Mesodermal cell (in vitro differentiated cells): ENCODE results near the gene SEMA6A.

Source experiments
- H3K27ac ChIP-seq: 2 replicates; pipeline ENCODE4 v1.7.0; 2013; ENCODE audit warnings: mild to moderate bottlenecking, low read depth, low read length, moderate library complexity; ENCODE audit not compliant: severe bottlenecking
- H3K36me3 ChIP-seq: 2 replicates; pipeline ENCODE4 v1.7.1; 2013; ENCODE audit warnings: mild to moderate bottlenecking, low read length, moderate library complexity; ENCODE audit not compliant: control insufficient read depth, insufficient read depth
- H3K4me1 ChIP-seq: one replicate; pipeline ENCODE4 v1.7.1; 2013; ENCODE audit warnings: mild to moderate bottlenecking, low read length; ENCODE audit not compliant: insufficient read depth, control insufficient read depth, poor library complexity, severe bottlenecking
- H3K4me3 ChIP-seq: 2 replicates; pipeline ENCODE4 v1.7.0; 2013; ENCODE audit warnings: low read length, control low read depth, mild to moderate bottlenecking; ENCODE audit not compliant: insufficient read depth, poor library complexity, severe bottlenecking; ENCODE audit errors: extremely low read depth
- H3K9me3 ChIP-seq: 2 replicates; pipeline ENCODE4 v1.7.1; 2013; ENCODE audit warnings: mild to moderate bottlenecking, low read length, moderate library complexity; ENCODE audit not compliant: control insufficient read depth
- WGBS, 2 experiments: methylation state at CpG; one replicate each; pipeline ENCODE4 v1.1.5; 2013; ENCODE audit warnings: missing lambda C conversion rate in 2 of 2; ENCODE audit not compliant: insufficient coverage in 2 of 2; 5-methylcytosine and 5-hydroxymethylcytosine counted together

Gene SEMA6A

GRCh38 chr5:116492776-116493175 is 81.8 kb downstream of the SEMA6A start:
- Histone ChIP-seq H3K4me1 (no peaks in the 10 kb centered on the region), H3K36me3 (peaks cover 89% of the 10 kb centered on the region), H3K9me3 (no peaks in the 10 kb centered on the region), H3K4me3 (no peak overlapping the region), H3K27ac (no peak overlapping the region)
- WGBS, 2 experiments: 92 to 94% methylated on average over 3 of the region's 3 CpGs

DNA sequence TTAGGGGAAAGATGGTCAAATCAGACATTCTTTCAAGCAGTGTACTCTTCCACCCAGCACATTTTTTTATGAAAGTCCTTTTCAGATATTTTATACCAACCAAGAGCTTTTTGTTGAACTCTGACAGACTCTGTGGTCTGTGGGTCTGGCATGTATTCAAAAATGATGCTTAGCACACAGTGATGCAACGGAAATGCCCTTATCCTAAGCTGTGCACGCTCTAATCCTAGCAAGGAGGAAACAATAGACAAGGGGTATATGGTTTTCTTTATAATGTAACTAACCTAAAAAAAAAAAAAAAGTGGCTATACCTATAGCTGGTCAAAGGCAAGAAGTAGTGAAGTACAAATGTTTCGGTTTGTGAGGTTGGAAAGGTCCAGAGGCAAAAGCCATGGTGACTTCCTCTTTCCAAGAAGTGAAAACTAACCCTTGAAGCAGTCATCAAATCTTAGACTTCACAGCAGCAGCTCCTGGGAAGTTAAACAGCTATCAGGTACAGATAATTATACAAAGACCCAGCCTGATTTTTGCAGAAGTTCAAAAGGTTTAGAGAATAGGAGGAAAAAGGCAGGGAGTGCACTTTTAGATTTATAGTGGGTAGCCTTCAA is 82.5 kb downstream of the SEMA6A start:
- no peak overlapping the region for H3K27ac ChIP-seq
- H3K36me3 ChIP-seq: peaks cover 89% of the 10 kb centered on the region
- H3K4me3 ChIP-seq: no peak overlapping the region
- H3K9me3 ChIP-seq: no peaks in the 10 kb centered on the region
- no peaks in the 10 kb centered on the region for H3K4me1 ChIP-seq
- WGBS, 2 experiments: no CpG with 5 or more reads among the region's 3 CpGs

DNA sequence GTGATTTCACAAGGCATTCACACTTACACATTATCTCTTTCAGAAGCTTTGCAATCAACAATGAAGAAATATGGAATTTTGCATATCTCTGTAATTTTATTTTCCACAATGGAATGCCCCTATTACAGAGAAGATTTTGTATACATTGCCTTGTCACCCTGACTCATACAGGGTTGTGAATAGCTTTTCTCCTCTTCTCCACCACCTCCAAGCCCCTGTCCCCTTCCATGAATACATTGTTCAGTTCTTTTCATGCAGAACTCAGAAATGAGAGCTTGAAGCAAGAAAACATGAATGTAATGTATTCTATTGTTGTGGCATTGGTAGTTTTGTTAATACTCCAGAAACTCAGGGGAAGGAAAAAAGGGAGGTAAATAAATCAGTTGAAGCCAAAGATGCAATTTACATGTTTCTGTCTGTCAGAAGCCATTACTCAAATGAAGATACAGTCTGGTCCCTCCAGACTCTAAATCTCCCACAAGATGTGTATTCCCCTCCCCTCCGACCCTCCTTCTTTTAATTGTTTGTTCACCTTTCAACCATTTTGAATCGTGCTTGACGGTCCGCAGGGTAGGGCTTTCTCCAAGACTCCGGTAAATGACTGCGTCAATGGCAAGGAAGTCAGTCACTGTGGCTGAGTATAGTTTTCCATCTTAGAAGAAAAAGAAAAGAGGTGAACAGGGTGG is 86.1 kb downstream of the SEMA6A start:
- Histone ChIP-seq H3K4me1 (no peaks in the 10 kb centered on the region), H3K9me3 (no peaks in the 10 kb centered on the region), H3K4me3 (no peak overlapping the region), H3K27ac (no peak overlapping the region), H3K36me3 (peaks cover 82% of the 10 kb centered on the region)
- 96 to 100% methylated on average over 1 to 6 of the region's 6 CpGs for WGBS, 2 experiments

DNA sequence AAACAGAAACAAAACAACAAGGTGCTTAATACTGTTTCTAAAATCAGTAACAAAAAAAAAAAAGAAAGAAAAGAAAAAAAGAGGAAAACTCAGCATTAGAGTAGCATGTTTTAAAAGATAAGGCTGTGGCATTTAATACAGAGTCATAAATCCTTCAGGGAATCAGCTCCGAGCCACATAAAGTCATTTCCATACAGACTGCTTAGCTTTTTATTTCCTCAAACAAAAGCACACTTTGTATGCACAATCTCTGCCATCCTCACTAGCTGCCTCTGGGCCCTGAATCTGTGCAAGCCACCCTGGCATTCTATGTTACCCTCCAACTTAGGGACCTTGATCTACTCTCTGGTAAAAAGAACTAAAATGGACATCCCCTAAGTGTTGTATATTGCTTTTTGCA is 87.6 kb downstream of the SEMA6A start:
- 100% methylated on average over 1 of the region's 1 CpG; no CpG with 5 or more reads in 1 of the 2 experiments for WGBS, 2 experiments
- Histone ChIP-seq H3K4me3 (no peak overlapping the region), H3K9me3 (no peaks in the 10 kb centered on the region)

GRCh38 chr5:116486588-116486987 is 88.0 kb downstream of the SEMA6A start:
- 89 to 100% methylated on average over 1 to 4 of the region's 8 CpGs for WGBS, 2 experiments
- H3K4me1 ChIP-seq: peaks cover 2% of the 10 kb centered on the region
- H3K9me3 ChIP-seq: no peaks in the 10 kb centered on the region
- H3K36me3 ChIP-seq: peaks cover 81% of the 10 kb centered on the region
- H3K27ac ChIP-seq: no peak overlapping the region
- no peak overlapping the region for H3K4me3 ChIP-seq

More for the DNA sequence above, 87.6 kb downstream of the SEMA6A start:
- no peak overlapping the region for H3K27ac ChIP-seq
- H3K4me1 ChIP-seq: peaks cover 2% of the 10 kb centered on the region
- peaks cover 81% of the 10 kb centered on the region for H3K36me3 ChIP-seq

DNA sequence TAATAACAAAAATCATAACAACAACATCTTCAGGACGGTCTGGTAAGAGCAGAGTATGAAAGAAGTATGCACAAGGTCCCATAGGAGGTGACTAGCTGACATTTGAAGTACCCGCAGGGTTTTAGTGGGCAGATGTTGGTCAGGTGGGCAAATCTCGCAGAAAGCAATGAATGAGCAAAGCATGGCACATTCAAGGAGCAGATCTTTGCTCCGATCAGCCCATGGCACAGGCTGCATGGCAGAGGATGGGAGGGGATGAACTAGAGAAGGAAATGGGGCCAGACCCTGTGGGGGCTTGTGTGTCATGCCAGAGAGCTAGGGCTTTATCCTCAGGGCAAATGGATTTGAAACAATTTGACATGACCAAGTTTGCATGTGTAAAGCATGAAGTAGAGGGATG is 90.0 kb downstream of the SEMA6A start:
- no peak overlapping the region for H3K27ac ChIP-seq
- 91 to 95% methylated on average over 2 to 3 of the region's 4 CpGs for WGBS, 2 experiments
- H3K9me3 ChIP-seq: no peaks in the 10 kb centered on the region
- peaks cover 2% of the 10 kb centered on the region for H3K4me1 ChIP-seq
- H3K4me3 ChIP-seq: no peak overlapping the region
- peaks cover 84% of the 10 kb centered on the region for H3K36me3 ChIP-seq

DNA sequence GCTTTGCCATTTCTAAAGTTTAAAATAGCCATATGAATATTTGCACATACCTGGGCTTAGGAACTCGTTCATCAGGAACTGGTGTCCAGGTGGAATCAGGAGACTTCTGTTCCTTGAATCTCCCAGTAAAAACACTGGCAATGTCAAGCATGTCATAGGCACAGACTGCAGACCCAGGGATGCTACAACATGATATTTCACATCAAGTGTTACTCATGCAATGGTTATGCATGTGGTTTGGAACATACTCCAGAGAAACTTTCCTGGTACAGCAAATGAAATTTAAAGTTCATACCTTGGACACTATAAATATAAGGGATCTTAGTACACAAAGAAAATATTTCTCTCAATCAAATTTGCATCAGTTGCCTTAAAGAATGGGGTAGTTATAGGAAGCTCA is 92.2 kb downstream of the SEMA6A start:
- Histone ChIP-seq H3K27ac (no peak overlapping the region), H3K36me3 (peaks cover 84% of the 10 kb centered on the region), H3K4me1 (peaks cover 2% of the 10 kb centered on the region), H3K9me3 (peaks cover under 1% of the 10 kb centered on the region), H3K4me3 (no peak overlapping the region)
- WGBS, 2 experiments: 90 to 100% methylated on average over 1 of the region's 1 CpG

GRCh38 chr5:116480894-116481510 is 93.6 kb downstream of the SEMA6A start:
- WGBS, 2 experiments: 90 to 96% methylated on average over 2 of the region's 5 CpGs
- no peak overlapping the region for H3K27ac ChIP-seq
- H3K36me3 ChIP-seq: peaks cover 87% of the 10 kb centered on the region
- H3K9me3 ChIP-seq: peaks cover 5% of the 10 kb centered on the region
- H3K4me3 ChIP-seq: no peak overlapping the region
- H3K4me1 ChIP-seq: peaks cover 2% of the 10 kb centered on the region

DNA sequence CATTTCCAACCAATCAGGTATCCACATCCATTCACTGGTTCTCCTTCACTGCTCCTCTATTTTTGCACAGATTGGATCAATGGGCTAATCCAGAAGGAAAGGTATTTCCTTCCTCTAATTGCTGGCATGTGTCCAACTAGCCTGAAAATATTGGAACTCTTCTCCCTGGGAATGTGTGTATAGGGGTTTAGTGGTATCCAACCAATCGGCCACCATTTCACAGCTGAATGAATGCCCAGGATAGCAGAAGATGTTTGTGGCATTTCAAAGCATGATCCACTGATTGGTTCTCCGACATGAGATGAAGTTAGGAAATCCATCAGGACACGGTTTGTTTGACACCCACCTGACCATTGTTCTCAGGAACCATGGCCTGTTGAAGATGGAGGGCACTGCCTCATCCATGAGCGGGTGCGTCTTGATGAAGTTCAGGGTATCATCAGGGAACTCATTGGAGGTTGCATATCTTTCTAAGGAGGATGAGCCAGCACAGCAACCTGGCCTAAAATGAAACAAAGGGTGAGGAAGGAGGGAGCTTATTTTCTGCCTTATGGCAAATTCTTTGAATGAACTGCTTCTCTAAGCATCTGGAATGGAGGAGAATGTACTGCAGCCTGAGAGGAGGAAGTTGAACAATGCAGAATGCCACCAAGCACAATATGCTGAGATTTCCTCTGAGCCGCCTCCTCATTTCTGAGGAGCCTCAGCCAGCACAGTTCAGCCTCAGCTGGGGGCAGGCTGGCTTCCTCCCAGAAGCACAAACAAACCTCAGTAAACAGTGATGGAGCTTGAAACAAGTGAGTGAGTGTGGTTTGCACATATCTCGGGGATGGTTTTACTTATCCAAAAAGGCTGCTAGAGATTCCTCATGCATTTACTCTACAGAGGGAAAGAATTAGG is 94.6 kb downstream of the SEMA6A start:
- Histone ChIP-seq H3K36me3 (peaks cover 89% of the 10 kb centered on the region), H3K27ac (no peak overlapping the region), H3K9me3 (peaks cover 5% of the 10 kb centered on the region), H3K4me3 (no peak overlapping the region), H3K4me1 (peaks cover 2% of the 10 kb centered on the region)
- WGBS, 2 experiments: 98 to 99% methylated on average over 5 to 7 of the region's 7 CpGs

DNA sequence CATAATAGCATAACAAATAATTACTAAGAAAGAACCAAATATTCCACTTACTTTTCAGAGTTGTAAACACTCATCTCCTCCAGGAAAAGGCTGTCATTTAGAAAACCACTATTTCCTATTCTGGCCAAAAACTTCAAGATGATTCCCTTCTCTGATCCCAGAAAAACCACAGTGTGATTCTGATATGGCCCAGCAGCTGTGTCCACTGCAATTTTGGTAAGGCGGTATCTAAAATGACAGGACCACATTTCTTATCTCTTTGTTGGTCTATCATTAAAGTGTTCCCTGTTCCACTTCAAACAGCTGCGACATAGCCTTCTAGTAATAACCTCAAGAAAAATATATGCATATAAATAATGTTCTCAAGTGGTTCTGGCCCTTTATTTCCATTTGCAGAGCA is 96.1 kb downstream of the SEMA6A start:
- 100% methylated on average over 1 of the region's 2 CpGs for WGBS, 2 experiments
- H3K4me1 ChIP-seq: peaks cover 2% of the 10 kb centered on the region
- no peak overlapping the region for H3K27ac ChIP-seq
- H3K36me3 ChIP-seq: peaks cover 94% of the 10 kb centered on the region
- peaks cover 5% of the 10 kb centered on the region for H3K9me3 ChIP-seq
- no peak overlapping the region for H3K4me3 ChIP-seq
